A549 (cell line): ENCODE results near the gene DVL1. TPM values are rescaled to one million over a fixed set of nuclear protein-coding genes. Genes with fewer than 3 reads are reported as not detected.
A peak's percentile ranks its signal among the peaks of the same experiment; 100 is the strongest.

ENCODE experiments used
- ATAC-seq, 2 experiments: fragments of 200-7000 bp in 1 of 2; fragments of >200 bp in 1 of 2; cut with Nextera tagmentation in 1 of 2; cut with Tn5 transposase in 1 of 2; 3 replicates each; pipeline versions ENCODE4 v1.8.0 to v1.9.1; 2018 to 2020; ENCODE audit warnings: mild to moderate bottlenecking in 1 of 2, moderate library complexity in 1 of 2
- CTCF ChIA-PET: fragments of 300-600 bp; sonication (Branson Sonifier 250); formaldehyde crosslinking; extraction: SDS; loops from one replicate; lab custom pipeline; 2021; ENCODE audit warnings: antibody characterized with exemption, inconsistent platforms; lab: Yijun Ruan, JAX
- POLR2A ChIA-PET: fragments of 350-600 bp; formaldehyde crosslinking; extraction: SDS; loops from one replicate; lab custom pipeline; 2021; ENCODE audit warnings: antibody characterized with exemption, inconsistent platforms; lab: Yijun Ruan, JAX
- DNase-seq, 2 experiments: peaks; one replicate each; pipeline versions ENCODE4 v3.0.0 to v3.0.0-alpha.2; 2011 to 2016; ENCODE audit warnings: low read depth in 1 of 2, low spot score in 1 of 2
- FAIRE-seq: peaks from 2 replicates; lab custom pipeline; 2011; peaks lifted over from hg19 to GRCh38; lab: Jason Lieb, UNC
- H3K27ac ChIP-seq, 2 experiments: fragments of >200 bp; sonication (Bioruptor Twin); formaldehyde crosslinking; 3 replicates each; pipeline ENCODE4 v1.5.1; 2016 to 2017
- H3K4me1 ChIP-seq: fragments of >200 bp; sonication (Bioruptor Twin); formaldehyde crosslinking; 3 replicates; pipeline ENCODE4 v1.6.1; 2016
- H3K4me2 ChIP-seq: fragments of >200 bp; sonication (Bioruptor Twin); formaldehyde crosslinking; 3 replicates; pipeline ENCODE4 v1.6.1; 2016
- H3K4me3 ChIP-seq: fragments of >200 bp; sonication (Bioruptor Twin); formaldehyde crosslinking; 3 replicates; pipeline ENCODE4 v1.5.1; 2016
- H3K9me3 ChIP-seq: fragments of >200 bp; sonication (Bioruptor Twin); formaldehyde crosslinking; 3 replicates; pipeline ENCODE4 v1.6.1; 2016
- BHLHE40 ChIP-seq: IDR thresholded peaks from 2 replicates; pipeline ENCODE4 v1.6.1; 2012; ENCODE audit warnings: low read depth, low read length, inconsistent platforms
- CBX8 ChIP-seq: fragments of 200-600 bp; sonication (generic); IDR thresholded peaks from 2 replicates; pipeline ENCODE4 v1.6.1; 2016
- EHMT2 ChIP-seq: fragments of 200-600 bp; sonication (generic); IDR thresholded peaks from 2 replicates; pipeline ENCODE4 v1.6.1; 2016; ENCODE audit warnings: antibody characterized with exemption, low read depth, mild to moderate bottlenecking, moderate library complexity
- ELK1 ChIP-seq: fragments of 150-350 bp; IDR thresholded peaks from 2 replicates; pipeline ENCODE4 v1.6.1; 2014; ENCODE audit warnings: low read depth, mild to moderate bottlenecking, low read length
- FOXS1 ChIP-seq: fragments of 250-450 bp; sonication (Bioruptor Pico); IDR thresholded peaks from 2 replicates; pipeline ENCODE4 v1.5.0; 2020; ENCODE audit warnings: mild to moderate bottlenecking, moderate library complexity
- HDAC2 ChIP-seq: fragments of 200-600 bp; sonication (generic); IDR thresholded peaks from 2 replicates; pipeline ENCODE4 v1.6.1; 2016
- HES2 ChIP-seq: fragments of >200 bp; sonication (Bioruptor Twin); formaldehyde crosslinking; IDR thresholded peaks from 2 replicates; pipeline ENCODE4 v1.6.1; 2016
- HOXA7 ChIP-seq: fragments of 250-450 bp; sonication (Bioruptor Pico); IDR thresholded peaks from 2 replicates; pipeline ENCODE4 v1.5.0; 2020; ENCODE audit warnings: mild to moderate bottlenecking, moderate library complexity
- HOXB5 ChIP-seq: fragments of 250-450 bp; sonication (Bioruptor Pico); IDR thresholded peaks from 2 replicates; pipeline ENCODE4 v1.5.0; 2020; ENCODE audit warnings: mild to moderate bottlenecking, moderate library complexity
- KDM1A ChIP-seq: fragments of 200-600 bp; sonication (generic); IDR thresholded peaks from 2 replicates; pipeline ENCODE4 v1.6.1; 2016; ENCODE audit warnings: low read depth, mild to moderate bottlenecking
- KDM5A ChIP-seq: fragments of 200-600 bp; sonication (generic); IDR thresholded peaks from 2 replicates; pipeline ENCODE4 v1.6.1; 2016; ENCODE audit warnings: antibody characterized with exemption, mild to moderate bottlenecking
- MAFK ChIP-seq: fragments of 450-650 bp; IDR thresholded peaks from 2 replicates; pipeline ENCODE4 v1.6.1; 2014; ENCODE audit not compliant: partially characterized antibody
- POLR2A ChIP-seq: IDR thresholded peaks from 2 replicates; pipeline ENCODE4 v1.6.1; 2012; ENCODE audit warnings: mild to moderate bottlenecking, low read length
- SMC3 ChIP-seq: fragments of >200 bp; sonication (Bioruptor Twin); formaldehyde crosslinking; IDR thresholded peaks from 3 replicates; pipeline ENCODE4 v1.6.1; 2018; ENCODE audit warnings: inconsistent platforms
- TP53 ChIP-seq: fragments of 250-450 bp; sonication (Bioruptor Pico); IDR thresholded peaks from 2 replicates; pipeline ENCODE4 v1.5.0; 2021; ENCODE audit warnings: mild to moderate bottlenecking, moderate library complexity
- ZFP36 ChIP-seq: fragments of 450-650 bp; IDR thresholded peaks from 2 replicates; pipeline ENCODE4 v1.6.1; 2014; ENCODE audit warnings: borderline replicate concordance; ENCODE audit not compliant: partially characterized antibody
- ZNF302 ChIP-seq: fragments of 250-450 bp; sonication (Bioruptor Pico); IDR thresholded peaks from 2 replicates; pipeline ENCODE4 v1.9.0; 2021; ENCODE audit warnings: inconsistent platforms, mild to moderate bottlenecking, moderate library complexity
- WGBS: methylation state at CpG from one replicate; pipeline ENCODE4 v1.1.6; 2017; ENCODE audit errors: missing lambda C conversion rate; 5-methylcytosine and 5-hydroxymethylcytosine counted together
- polyA plus RNA-seq, 4 experiments: library from polyadenylated mRNA; depleted of rRNA in 3 of 4; stranded (reverse); fragments of >200 nt; fragmentation: RNase III in 1 of 4; extraction: RNeasy Plus Mini Kit Qiagen cat#74134 plus additional on column Dnase treatment in 1 of 4; gene quantifications; 2 replicates in 3 of 4; 3 replicates in 1 of 4; pipeline ENCODE4 v1.2.3, GENCODE V29; 2011 to 2017
- TF ChIP-seq, protein P1 (sequence below): fragments of >200 bp; sonication (Bioruptor Twin); formaldehyde crosslinking; IDR thresholded peaks from 3 replicates; pipeline ENCODE4 v1.6.1; 2016

DVL1 gene
- polyA plus RNA-seq, 2 of the 4 experiments (the other 2 are of a cell fraction): 12.1 to 48.3 TPM

GRCh38 chr1:1373815-1374588, 24.8 kb upstream of the DVL1 start:
- Histone ChIP-seq H3K9me3 (no peaks in the 10 kb centered on the region), H3K4me2 (peak overlapping the region; percentile 89), H3K27ac (peak overlapping the region; percentile 96 to 98), H3K4me3 (peak overlapping the region; percentile 94), H3K4me1 (peaks cover 14% of the 10 kb centered on the region)
- FAIRE-seq: no peak
- no peak for ATAC-seq
- DNase-seq: no peak
- WGBS: 70% methylated on average over 28 of the region's 52 CpGs
- CTCF ChIA-PET: interaction anchor here (1.3 to 3.2 kb wide), 9 partner anchors 9 to 132 kb away, joined by 3 to 35 read pairs (median 5); partner anchors contain the start of gene DVL1
- POLR2A ChIA-PET: interaction anchor here (2.3 kb wide), 1 partner anchor 25 kb away, joined by 20 read pairs; the partner anchor contains the start of gene CCNL2
- TF ChIP-seq HOXA7 (no peak), HES2 (no peak), KDM5A (no peak), ZFP36 (no peak), FOXS1 (CRISPR knock-in tag) (no peak), ZNF302 (CRISPR knock-in tag) (no peak), SMC3 (no peak)

GRCh38 chr1:1373051-1373814, 24.0 kb upstream of the DVL1 start:
- Histone ChIP-seq H3K9me3 (no peaks in the 10 kb centered on the region), H3K4me3 (peak overlapping the region; percentile 94; the same call in 2 of the 3 replicates), H3K27ac (no peak overlapping the region), H3K4me1 (peaks cover 14% of the 10 kb centered on the region), H3K4me2 (peak overlapping the region; percentile 89)
- no peak for TF ChIP-seq POLR2A
- TF ChIP-seq KDM1A: no peak
- no peak for TF ChIP-seq EHMT2
- no peak for TF ChIP-seq CBX8
- TF ChIP-seq MAFK: no peak
- TF ChIP-seq HOXB5: no peak
- no peak for TF ChIP-seq FOXS1 (CRISPR knock-in tag)
- TF ChIP-seq, protein P1, sequence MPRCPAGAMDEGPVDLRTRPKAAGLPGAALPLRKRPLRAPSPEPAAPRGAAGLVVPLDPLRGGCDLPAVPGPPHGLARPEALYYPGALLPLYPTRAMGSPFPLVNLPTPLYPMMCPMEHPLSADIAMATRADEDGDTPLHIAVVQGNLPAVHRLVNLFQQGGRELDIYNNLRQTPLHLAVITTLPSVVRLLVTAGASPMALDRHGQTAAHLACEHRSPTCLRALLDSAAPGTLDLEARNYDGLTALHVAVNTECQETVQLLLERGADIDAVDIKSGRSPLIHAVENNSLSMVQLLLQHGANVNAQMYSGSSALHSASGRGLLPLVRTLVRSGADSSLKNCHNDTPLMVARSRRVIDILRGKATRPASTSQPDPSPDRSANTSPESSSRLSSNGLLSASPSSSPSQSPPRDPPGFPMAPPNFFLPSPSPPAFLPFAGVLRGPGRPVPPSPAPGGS: no peak
- no peak for TF ChIP-seq ELK1
- no peak for TF ChIP-seq HDAC2
- no peak for TF ChIP-seq BHLHE40
- TF ChIP-seq TP53 (CRISPR knock-in tag): no peak
- CTCF ChIA-PET: interaction anchor here (1.1 to 6.1 kb wide), 16 partner anchors 8 to 133 kb away, joined by 3 to 73 read pairs (median 6); partner anchors contain the start of gene DVL1
- POLR2A ChIA-PET: no interaction called here
- ATAC-seq (no peak), FAIRE-seq (no peak), DNase-seq (no peak)
- 86% methylated on average over 20 of the region's 26 CpGs for WGBS
